ENCODE results near the gene TBXA2R.
"Not testable (repeated sequence)": the region's sequence is repeated elsewhere in the genome, so short reads cannot be mapped to it uniquely, and the experiment has no call there.

DNA sequence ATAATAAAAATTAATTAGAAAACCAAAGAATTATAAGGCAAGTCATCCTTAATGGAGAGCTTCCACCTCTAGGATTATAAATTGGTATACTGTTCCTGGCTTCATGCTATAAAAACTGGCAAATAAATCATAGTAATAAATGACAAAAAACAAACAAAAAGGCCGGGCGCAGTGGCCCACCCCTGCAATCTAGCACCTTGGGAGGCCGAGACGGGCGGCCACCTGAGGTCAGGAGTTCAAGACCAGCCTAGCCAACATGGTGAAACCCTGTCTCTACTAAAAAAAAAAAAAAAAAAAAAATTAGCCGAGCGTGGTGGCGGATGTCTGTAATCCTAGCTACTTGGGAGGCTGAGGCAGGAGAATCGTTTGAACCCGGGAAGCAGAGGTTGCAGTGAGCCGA lies 36.6 kb downstream of the TBXA2R start:
- TF ChIP-seq CTCF (IDR thresholded peaks at IDR 0.05; ENCODE audit: insufficient read depth, low read length); SPI1 (IDR thresholded peaks at IDR 0.05; ENCODE audit: borderline replicate concordance, low read depth); POLR2AphosphoS5 (IDR thresholded peaks at IDR 0.05; ENCODE audit: low read depth): not testable (repeated sequence)
